Parathyroid adenoma (tissue), 2 donors: ENCODE measurements around the gene SMYD5.

ENCODE experiments used
- H2AFZ ChIP-seq: fragments of 300-600 bp; sonication (generic); one replicate; pipeline ENCODE4 v1.7.0; 2017; ENCODE audit warnings: antibody characterized with exemption, mild to moderate bottlenecking
- H3K27ac ChIP-seq: fragments of 300-600 bp; sonication (generic); one replicate; pipeline ENCODE4 v1.7.0; 2017
- H3K27me3 ChIP-seq: fragments of 300-600 bp; sonication (generic); one replicate; pipeline ENCODE4 v1.7.0; 2017; ENCODE audit warnings: low read length; ENCODE audit not compliant: control insufficient read depth, insufficient read depth
- H3K36me3 ChIP-seq: fragments of 300-600 bp; sonication (generic); one replicate; pipeline ENCODE4 v1.7.0; 2017; ENCODE audit warnings: low read length; ENCODE audit not compliant: control insufficient read depth, insufficient read depth
- H3K4me1 ChIP-seq: fragments of 300-600 bp; sonication (generic); one replicate; pipeline ENCODE4 v1.7.0; 2017; ENCODE audit warnings: control low read depth
- H3K4me2 ChIP-seq: fragments of 300-600 bp; sonication (generic); one replicate; pipeline ENCODE4 v1.7.0; 2017; ENCODE audit warnings: low read length
- H3K4me3 ChIP-seq: fragments of 300-600 bp; sonication (generic); one replicate; pipeline ENCODE4 v1.7.0; 2017; ENCODE audit warnings: low read depth, low read length
- H3K79me2 ChIP-seq: fragments of 300-600 bp; sonication (generic); one replicate; pipeline ENCODE4 v1.7.0; 2017; ENCODE audit warnings: control low read depth
- H3K9ac ChIP-seq: fragments of 300-600 bp; sonication (generic); one replicate; pipeline ENCODE4 v1.7.0; 2017; ENCODE audit warnings: mild to moderate bottlenecking
- H3K9me3 ChIP-seq: fragments of 300-600 bp; sonication (generic); one replicate; pipeline ENCODE4 v1.7.0; 2017; ENCODE audit warnings: low read length; ENCODE audit not compliant: control insufficient read depth
- CTCF ChIP-seq: fragments of 300-600 bp; sonication (generic); IDR thresholded peaks from one replicate; pipeline ENCODE4 v1.7.0; 2017; ENCODE audit warnings: antibody characterized with exemption, mild to moderate bottlenecking
- donor health status: primary hyperparathyroidism.

SMYD5 gene

GRCh38 chr2:73243884-73244570 lies 30.0 kb downstream of the SMYD5 start:
- Histone ChIP-seq H3K4me2 (peak overlapping the region; percentile 22), H3K79me2 (peaks cover 1% of the 10 kb centered on the region), H3K4me1 (peaks cover 12% of the 10 kb centered on the region), H3K9me3 (no peaks in the 10 kb centered on the region), H3K9ac (no peak overlapping the region), H3K27ac (no peak overlapping the region), H3K27me3 (no peaks in the 10 kb centered on the region), H2AFZ (no peak overlapping the region), H3K36me3 (no peaks in the 10 kb centered on the region), H3K4me3 (no peak overlapping the region)
- TF ChIP-seq CTCF = no peak

GRCh38 chr2:73244580-73244979 lies 30.5 kb downstream of the SMYD5 start:
- no peaks in the 10 kb centered on the region for H3K79me2 ChIP-seq
- no peak for TF ChIP-seq CTCF
- H3K9me3 ChIP-seq = no peaks in the 10 kb centered on the region
- H3K36me3 ChIP-seq = no peaks in the 10 kb centered on the region
- no peak overlapping the region for H3K27ac ChIP-seq
- H3K27me3 ChIP-seq = no peaks in the 10 kb centered on the region
- no peak overlapping the region for H3K4me3 ChIP-seq
- H2AFZ ChIP-seq = no peak overlapping the region
- H3K4me1 ChIP-seq = peaks cover 15% of the 10 kb centered on the region
- H3K4me2 ChIP-seq = no peak overlapping the region
- no peak overlapping the region for H3K9ac ChIP-seq

GRCh38 chr2:73246850-73247249 lies 32.8 kb downstream of the SMYD5 start:
- Histone ChIP-seq H3K9ac (no peak overlapping the region), H3K4me3 (no peak overlapping the region), H3K27me3 (no peaks in the 10 kb centered on the region), H3K79me2 (no peaks in the 10 kb centered on the region), H3K9me3 (no peaks in the 10 kb centered on the region), H3K4me1 (peaks cover 19% of the 10 kb centered on the region), H3K27ac (no peak overlapping the region), H3K4me2 (no peak overlapping the region), H2AFZ (no peak overlapping the region), H3K36me3 (no peaks in the 10 kb centered on the region)
- TF ChIP-seq CTCF = no peak

- peak overlapping the region; percentile 13 for H3K27ac ChIP-seq
- H3K79me2 ChIP-seq = no peaks in the 10 kb centered on the region
- no peak for TF ChIP-seq CTCF
- no peak overlapping the region for H3K4me3 ChIP-seq
- H3K27me3 ChIP-seq = no peaks in the 10 kb centered on the region
- no peaks in the 10 kb centered on the region for H3K9me3 ChIP-seq
- no peak overlapping the region for H3K4me2 ChIP-seq
- no peaks in the 10 kb centered on the region for H3K36me3 ChIP-seq
- H3K4me1 ChIP-seq = peaks cover 12% of the 10 kb centered on the region
- H2AFZ ChIP-seq = no peak overlapping the region
- H3K9ac ChIP-seq = no peak overlapping the region
Measured at GRCh38 chr2:73249636-73250035, 35.6 kb downstream of the SMYD5 start.
